A673 (cell line): ENCODE measurements around the gene TTC21A.

Source experiments
- EZH2 ChIP-seq: fragments of 200-600 bp; sonication (generic); IDR thresholded peaks from 2 replicates; pipeline ENCODE4 v1.6.1; 2017; ENCODE audit warnings: borderline replicate concordance, low read depth, mild to moderate bottlenecking, mixed read lengths, antibody characterized with exemption, low read length; ENCODE audit not compliant: poor library complexity, severe bottlenecking
- TF ChIP-seq, protein P1 (sequence below): fragments of 300-800, 200-600 bp; sonication (generic); conservative IDR thresholded peaks from 2 replicates; pipeline ENCODE4 v1.5.1; 2017; ENCODE audit warnings: low read depth, mild to moderate bottlenecking, antibody characterized with exemption, low read length, moderate library complexity, mixed read lengths

DNA sequence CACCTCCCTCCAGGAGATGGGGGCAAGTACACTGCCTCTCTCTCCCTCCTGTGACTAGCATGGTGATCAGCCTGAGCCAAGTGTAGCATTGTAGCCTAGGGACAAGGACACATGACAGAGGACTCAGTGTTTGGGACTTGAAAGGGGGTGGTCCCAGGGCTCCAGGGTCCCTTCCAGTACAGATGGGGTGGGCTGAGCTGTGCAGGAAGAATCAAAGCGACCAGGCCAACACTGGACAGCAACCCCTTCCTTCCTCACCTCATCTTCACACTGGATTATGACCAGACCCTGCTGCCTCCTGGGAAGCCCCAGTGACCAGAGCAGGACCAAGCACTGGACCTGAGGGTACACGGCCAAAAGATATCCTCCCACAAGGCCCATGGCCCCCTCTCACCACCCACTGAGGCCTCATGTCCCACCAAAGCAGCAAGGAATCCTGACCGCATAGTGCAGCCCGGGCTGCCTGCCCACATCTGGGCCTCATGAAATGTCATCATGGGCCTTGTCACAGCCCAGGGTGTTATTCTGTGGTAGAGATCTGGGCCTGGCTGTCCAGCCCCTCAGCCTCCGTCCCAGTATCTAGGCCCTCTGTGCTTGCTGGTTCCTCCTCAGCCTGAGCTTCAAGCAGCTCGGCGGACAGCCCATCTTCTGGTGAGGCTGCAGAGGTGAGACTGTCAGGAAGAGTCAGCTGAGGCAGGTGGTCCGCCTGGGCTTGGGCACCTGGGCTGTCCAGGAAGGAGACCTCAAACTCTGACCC lies 9.6 kb upstream of the TTC21A start:
- TF ChIP-seq, protein P1, sequence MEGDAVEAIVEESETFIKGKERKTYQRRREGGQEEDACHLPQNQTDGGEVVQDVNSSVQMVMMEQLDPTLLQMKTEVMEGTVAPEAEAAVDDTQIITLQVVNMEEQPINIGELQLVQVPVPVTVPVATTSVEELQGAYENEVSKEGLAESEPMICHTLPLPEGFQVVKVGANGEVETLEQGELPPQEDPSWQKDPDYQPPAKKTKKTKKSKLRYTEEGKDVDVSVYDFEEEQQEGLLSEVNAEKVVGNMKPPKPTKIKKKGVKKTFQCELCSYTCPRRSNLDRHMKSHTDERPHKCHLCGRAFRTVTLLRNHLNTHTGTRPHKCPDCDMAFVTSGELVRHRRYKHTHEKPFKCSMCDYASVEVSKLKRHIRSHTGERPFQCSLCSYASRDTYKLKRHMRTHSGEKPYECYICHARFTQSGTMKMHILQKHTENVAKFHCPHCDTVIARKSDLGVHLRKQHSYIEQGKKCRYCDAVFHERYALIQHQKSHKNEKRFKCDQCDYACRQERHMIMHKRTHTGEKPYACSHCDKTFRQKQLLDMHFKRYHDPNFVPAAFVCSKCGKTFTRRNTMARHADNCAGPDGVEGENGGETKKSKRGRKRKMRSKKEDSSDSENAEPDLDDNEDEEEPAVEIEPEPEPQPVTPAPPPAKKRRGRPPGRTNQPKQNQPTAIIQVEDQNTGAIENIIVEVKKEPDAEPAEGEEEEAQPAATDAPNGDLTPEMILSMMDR: no peak
- no peak for TF ChIP-seq EZH2
